Mammary epithelial cell (primary cell): ENCODE data around the gene ATP2B2.

ENCODE experiments used
- EZH2 ChIP-seq: IDR thresholded peaks from 2 replicates; pipeline ENCODE4 v1.6.1; 2012; ENCODE audit warnings: low read length, inconsistent platforms, borderline replicate concordance
- TF ChIP-seq, protein P1 (sequence below), 2 donors: IDR thresholded peaks in 1 of 2; conservative IDR thresholded peaks in 1 of 2; 2 replicates each; pipeline ENCODE4 v1.5.1; 2011 to 2012; ENCODE audit warnings: inconsistent platforms in 2 of 2, low read length in 2 of 2, mild to moderate bottlenecking in 2 of 2, control low read depth in 1 of 2, low read depth in 1 of 2; ENCODE audit not compliant: insufficient read depth in 1 of 2; ENCODE audit errors: extremely low read depth in 1 of 2

DNA sequence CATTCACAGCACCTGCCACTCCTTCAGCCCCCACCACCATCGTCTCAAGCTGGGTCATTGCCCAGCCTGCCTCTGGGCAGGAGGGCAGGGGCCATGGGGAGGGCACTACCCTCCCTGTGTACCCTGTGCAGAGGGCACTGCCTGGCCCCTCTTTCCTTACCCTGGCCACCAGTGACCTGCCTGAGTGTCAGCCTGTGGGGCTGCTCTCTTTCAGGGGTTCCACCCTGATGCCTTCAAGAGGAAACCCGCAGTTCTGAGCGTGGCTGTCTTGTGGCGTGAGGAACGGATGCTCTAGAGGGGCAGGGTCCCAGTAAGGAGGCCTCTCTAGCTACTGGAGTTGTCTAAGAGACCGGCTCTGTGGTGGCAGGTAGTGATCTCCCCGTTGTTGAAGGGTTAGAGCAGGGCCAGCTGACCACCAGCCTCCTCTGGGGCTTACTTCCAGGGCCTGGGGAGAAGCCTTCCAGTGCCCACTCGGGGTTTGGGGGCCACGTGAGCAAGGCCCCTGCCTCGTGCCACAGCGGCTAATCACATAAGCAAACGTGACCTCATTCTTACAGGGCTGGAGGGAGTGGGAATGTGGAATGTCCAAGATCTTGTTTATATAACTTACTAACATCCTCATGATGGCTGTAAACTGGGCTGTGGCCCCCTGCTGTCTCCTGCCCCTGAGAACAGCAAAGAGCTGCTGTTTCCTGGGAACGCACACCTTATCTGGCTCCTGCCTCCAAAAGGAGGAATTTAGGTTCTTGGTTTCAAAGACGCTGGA, 153.1 kb downstream of the ATP2B2 start:
- TF ChIP-seq, protein P1, sequence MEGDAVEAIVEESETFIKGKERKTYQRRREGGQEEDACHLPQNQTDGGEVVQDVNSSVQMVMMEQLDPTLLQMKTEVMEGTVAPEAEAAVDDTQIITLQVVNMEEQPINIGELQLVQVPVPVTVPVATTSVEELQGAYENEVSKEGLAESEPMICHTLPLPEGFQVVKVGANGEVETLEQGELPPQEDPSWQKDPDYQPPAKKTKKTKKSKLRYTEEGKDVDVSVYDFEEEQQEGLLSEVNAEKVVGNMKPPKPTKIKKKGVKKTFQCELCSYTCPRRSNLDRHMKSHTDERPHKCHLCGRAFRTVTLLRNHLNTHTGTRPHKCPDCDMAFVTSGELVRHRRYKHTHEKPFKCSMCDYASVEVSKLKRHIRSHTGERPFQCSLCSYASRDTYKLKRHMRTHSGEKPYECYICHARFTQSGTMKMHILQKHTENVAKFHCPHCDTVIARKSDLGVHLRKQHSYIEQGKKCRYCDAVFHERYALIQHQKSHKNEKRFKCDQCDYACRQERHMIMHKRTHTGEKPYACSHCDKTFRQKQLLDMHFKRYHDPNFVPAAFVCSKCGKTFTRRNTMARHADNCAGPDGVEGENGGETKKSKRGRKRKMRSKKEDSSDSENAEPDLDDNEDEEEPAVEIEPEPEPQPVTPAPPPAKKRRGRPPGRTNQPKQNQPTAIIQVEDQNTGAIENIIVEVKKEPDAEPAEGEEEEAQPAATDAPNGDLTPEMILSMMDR (conservative IDR thresholded peaks at IDR 0.05 in 1 of 2, IDR thresholded peaks at IDR 0.05 in 1 of 2; ENCODE audit: extremely low read depth in 1 of 2, insufficient read depth in 1 of 2, low read depth in 1 of 2, low read length in 2 of 2) = no peak
- no peak for TF ChIP-seq EZH2
